HG03571 (cell line): Measurements from ENCODE around the gene SIRT1.
"Not testable (repeated sequence)": the region's sequence is repeated elsewhere in the genome, so short reads cannot be mapped to it uniquely, and the experiment has no call there.

ENCODE experiments used
- ATAC-seq: cut with Tn5 transposase; IDR thresholded peaks from one replicate; pipeline ENCODE4 v1.9.1; 2021; ENCODE audit not compliant: unreplicated experiment

SIRT1 gene

GRCh38 chr10:67955614-67956013 is 71.2 kb downstream of the SIRT1 start:
- no peak for ATAC-seq

- ATAC-seq: no peak
Observed at GRCh38 chr10:67959839-67960476, 75.5 kb downstream of the SIRT1 start.

GRCh38 chr10:67965456-67965855 is 81.0 kb downstream of the SIRT1 start:
- ATAC-seq: no peak

GRCh38 chr10:67966035-67966434 is 81.6 kb downstream of the SIRT1 start:
- not testable (repeated sequence) for ATAC-seq
